H9 (cell line): ENCODE data around the gene ARID1B. TPM values are rescaled to one million over a fixed set of nuclear protein-coding genes. Genes with fewer than 3 reads are reported as not detected.

Experiments used
- DNase-seq: peaks from one replicate; pipeline ENCODE4 v3.0.0-alpha.2; 2017
- H2AFZ ChIP-seq: one replicate; pipeline ENCODE4 v1.6.1; 2013; ENCODE audit warnings: mild to moderate bottlenecking, low read length, control low read depth, moderate library complexity
- H2AK5ac ChIP-seq: 2 replicates; pipeline ENCODE4 v1.6.1; 2013; ENCODE audit warnings: low read length, control low read depth, mixed read lengths; ENCODE audit not compliant: insufficient read length
- H2BK120ac ChIP-seq: one replicate; pipeline ENCODE4 v1.6.1; 2013; ENCODE audit warnings: low read depth, mild to moderate bottlenecking, low read length, control low read depth, inconsistent platforms; ENCODE audit not compliant: poor library complexity, severe bottlenecking
- H2BK12ac ChIP-seq: 2 replicates; pipeline ENCODE4 v1.6.1; 2013; ENCODE audit warnings: low read length, control low read depth, mixed read lengths, low read depth; ENCODE audit not compliant: insufficient read length
- H2BK15ac ChIP-seq: 2 replicates; pipeline ENCODE4 v1.6.1; 2013; ENCODE audit warnings: low read depth, low read length, control low read depth
- H2BK20ac ChIP-seq: one replicate; pipeline ENCODE4 v1.6.1; 2013; ENCODE audit warnings: low read depth, mild to moderate bottlenecking, low read length, control low read depth, inconsistent platforms; ENCODE audit not compliant: poor library complexity, severe bottlenecking
- H2BK5ac ChIP-seq: 2 replicates; pipeline ENCODE4 v1.6.1; 2013; ENCODE audit warnings: low read length, control low read depth, mixed read lengths; ENCODE audit not compliant: insufficient read length
- H3K14ac ChIP-seq: 2 replicates; pipeline ENCODE4 v1.6.1; 2013; ENCODE audit warnings: low read length, control low read depth; ENCODE audit not compliant: insufficient read depth
- H3K18ac ChIP-seq: 2 replicates; pipeline ENCODE4 v1.6.1; 2013; ENCODE audit warnings: low read depth, mild to moderate bottlenecking, mixed read lengths, low read length, control low read depth; ENCODE audit not compliant: insufficient read length
- H3K23ac ChIP-seq: 2 replicates; pipeline ENCODE4 v1.6.1; 2013; ENCODE audit warnings: low read length, control low read depth, mixed read lengths, low read depth; ENCODE audit not compliant: insufficient read length
- H3K23me2 ChIP-seq: 2 replicates; pipeline ENCODE4 v1.6.1; 2013; ENCODE audit warnings: low read depth, mild to moderate bottlenecking, mixed read lengths, low read length, control low read depth; ENCODE audit not compliant: insufficient read length, poor library complexity, severe bottlenecking
- H3K27ac ChIP-seq: 2 replicates; pipeline ENCODE4 v1.5.1; 2013; ENCODE audit warnings: low read length, control low read depth, mixed read lengths, low read depth; ENCODE audit not compliant: insufficient read length
- H3K27me3 ChIP-seq: 2 replicates; pipeline ENCODE4 v1.6.1; 2013; ENCODE audit warnings: low read length, control low read depth, inconsistent platforms; ENCODE audit not compliant: insufficient read depth
- H3K4ac ChIP-seq: 2 replicates; pipeline ENCODE4 v1.6.1; 2013; ENCODE audit warnings: low read depth, mild to moderate bottlenecking, control low read depth, inconsistent platforms, low read length, moderate library complexity
- H3K4me1 ChIP-seq: 2 replicates; pipeline ENCODE4 v1.6.1; 2013; ENCODE audit warnings: low read length, control low read depth, inconsistent platforms; ENCODE audit not compliant: insufficient read depth
- H3K4me2 ChIP-seq: 2 replicates; pipeline ENCODE4 v1.6.1; 2013; ENCODE audit warnings: low read length, control low read depth, mixed read lengths; ENCODE audit not compliant: insufficient read length, insufficient read depth
- H3K56ac ChIP-seq: 2 replicates; pipeline ENCODE4 v1.6.1; 2013; ENCODE audit warnings: low read depth, mild to moderate bottlenecking, mixed read lengths, low read length, control low read depth; ENCODE audit not compliant: insufficient read length
- H3K79me1 ChIP-seq: 2 replicates; pipeline ENCODE4 v1.6.1; 2013; ENCODE audit warnings: low read depth, mild to moderate bottlenecking, moderate library complexity, low read length, control low read depth, inconsistent platforms; ENCODE audit not compliant: insufficient read depth, poor library complexity, severe bottlenecking
- H3K79me2 ChIP-seq: 2 replicates; pipeline ENCODE4 v1.6.1; 2013; ENCODE audit warnings: low read length, control low read depth, inconsistent platforms; ENCODE audit not compliant: insufficient read depth
- H3K9ac ChIP-seq: 2 replicates; pipeline ENCODE4 v1.6.1; 2013; ENCODE audit warnings: low read length, control low read depth, mixed read lengths; ENCODE audit not compliant: insufficient read length; ENCODE audit errors: extremely low read depth
- H3K9me3 ChIP-seq: one replicate; pipeline ENCODE4 v1.6.1; 2013; ENCODE audit warnings: low read depth, low read length, inconsistent platforms; ENCODE audit not compliant: control insufficient read depth
- H3T11ph ChIP-seq: one replicate; pipeline ENCODE4 v1.6.1; 2013; ENCODE audit warnings: mild to moderate bottlenecking, low read length, control low read depth, inconsistent platforms
- H4K20me1 ChIP-seq: one replicate; pipeline ENCODE4 v1.6.1; 2013; ENCODE audit not compliant: control insufficient read depth, insufficient read length, insufficient read depth
- H4K5ac ChIP-seq: 2 replicates; pipeline ENCODE4 v1.6.1; 2013; ENCODE audit warnings: low read depth, mild to moderate bottlenecking, mixed read lengths, low read length, control low read depth; ENCODE audit not compliant: insufficient read length
- H4K8ac ChIP-seq: replicated peaks from 2 replicates; pipeline ENCODE4 v1.6.1; 2013; ENCODE audit warnings: low read length, control low read depth, mixed read lengths, low read depth; ENCODE audit not compliant: insufficient read length
- H4K91ac ChIP-seq: 2 replicates; pipeline ENCODE4 v1.6.1; 2013; ENCODE audit warnings: low read depth, mild to moderate bottlenecking, moderate library complexity, mixed read lengths, low read length, control low read depth; ENCODE audit not compliant: insufficient read length
- H3K27ac Mint-ChIP-seq, 3 experiments: 2 replicates in 2 of 3; 3 replicates in 1 of 3; pipeline ENCODE4 v1.8.0; 2020 to 2021; ENCODE audit warnings: mixed read lengths in 3 of 3, mild to moderate bottlenecking in 1 of 3, moderate library complexity in 1 of 3
- H3K27me3 Mint-ChIP-seq: 2 replicates; pipeline ENCODE4 v1.8.0; 2021; ENCODE audit warnings: low read depth, mild to moderate bottlenecking, moderate library complexity, mixed read lengths
- H3K36me3 Mint-ChIP-seq, 3 experiments: 2 replicates in 2 of 3; 3 replicates in 1 of 3; pipeline ENCODE4 v1.8.0; 2020 to 2021; ENCODE audit warnings: low read depth in 3 of 3, mixed read lengths in 3 of 3; ENCODE audit not compliant: insufficient read depth in 1 of 3
- H3K4me1 Mint-ChIP-seq, 2 experiments: 2 replicates each; pipeline ENCODE4 v1.8.0; 2020; ENCODE audit warnings: mixed read lengths in 2 of 2
- H3K4me3 Mint-ChIP-seq, 2 experiments: 2 replicates in 1 of 2; 3 replicates in 1 of 2; pipeline ENCODE4 v1.8.0; 2020 to 2021; ENCODE audit warnings: mild to moderate bottlenecking in 2 of 2, mixed read lengths in 2 of 2, moderate library complexity in 1 of 2
- H3K9me3 Mint-ChIP-seq, 2 experiments: 2 replicates in 1 of 2; 3 replicates in 1 of 2; pipeline ENCODE4 v1.8.0; 2020; ENCODE audit warnings: mild to moderate bottlenecking in 2 of 2, mixed read lengths in 2 of 2, moderate library complexity in 1 of 2
- CTCF ChIP-seq: fragments of 200-600 bp; sonication (generic); conservative IDR thresholded peaks from 3 replicates; pipeline ENCODE4 v1.8.0; 2021; ENCODE audit warnings: antibody characterized with exemption, mild to moderate bottlenecking
- total RNA-seq: library from RNA; stranded (reverse); gene quantifications from 2 replicates; pipeline ENCODE4 v1.2.1, GENCODE V29; 2021

ARID1B gene
- total RNA-seq, 1 experiment from 2014 or later: 88.2 TPM

- Mint-ChIP-seq H3K4me1 (peaks cover 42 to 52% of the 10 kb centered on the region in 2 experiments), H3K27ac (no peak overlapping the region), H3K36me3 (no peaks in the 10 kb centered on the region), H3K4me3 (no peak overlapping the region), H3K27me3 (no peaks in the 10 kb centered on the region; the same call in 1 of the 2 replicates), H3K9me3 (no peaks in the 10 kb centered on the region)
- Histone ChIP-seq H3K27ac (no peak overlapping the region), H3K4me2 (no peak overlapping the region), H3K23me2 (peaks cover 3% of the 10 kb centered on the region), H2AFZ (no peak overlapping the region), H3K9me3 (no peaks in the 10 kb centered on the region), H4K20me1 (no peaks in the 10 kb centered on the region), H3T11ph (no peak overlapping the region), H2BK12ac (no peak overlapping the region), H2AK5ac (no peak overlapping the region), H3K79me1 (no peaks in the 10 kb centered on the region), H3K4me1 (peaks cover 3% of the 10 kb centered on the region; the same call in 1 of the 2 replicates), H4K5ac (no peak overlapping the region), H3K4ac (no peak overlapping the region), H2BK20ac (no peak overlapping the region), H3K14ac (no peak overlapping the region), H2BK15ac (no peak overlapping the region), H4K91ac (no peak overlapping the region), H3K27me3 (no peaks in the 10 kb centered on the region), H2BK5ac (no peak overlapping the region), H3K18ac (no peak overlapping the region), H3K9ac (no peak overlapping the region), H4K8ac (no peak overlapping the region), H3K79me2 (peaks cover 7% of the 10 kb centered on the region; the same call in 1 of the 2 replicates), H2BK120ac (no peak overlapping the region), H3K56ac (no peak overlapping the region), H3K23ac (no peak overlapping the region)
- no peak for DNase-seq
- TF ChIP-seq CTCF: no peak
Measured at GRCh38 chr6:157017861-157018260, 240.7 kb downstream of the ARID1B start.
